GM19372 (cell line): ENCODE data around the gene AVPR1A.

Experiments used
- ATAC-seq: cut with Tn5 transposase; IDR thresholded peaks from one replicate; pipeline ENCODE4 v1.9.1; 2021; ENCODE audit warnings: mild to moderate bottlenecking, low read depth, moderate library complexity; ENCODE audit not compliant: unreplicated experiment

Gene AVPR1A

GRCh38 chr12:63095369-63095980, 55.5 kb downstream of the AVPR1A start:
- no peak for ATAC-seq

GRCh38 chr12:63093711-63094110, 57.3 kb downstream of the AVPR1A start:
- no peak for ATAC-seq

GRCh38 chr12:63093084-63093483, 57.9 kb downstream of the AVPR1A start:
- ATAC-seq = no peak
